ENCODE results near the gene FITM1. TPM values are rescaled to one million over a fixed set of nuclear protein-coding genes. Genes with fewer than 3 reads are reported as not detected.

The FITM1 gene
- total and polyA plus RNA-seq, 2 donors (not counting 3 experiments of a cell fraction or from before 2014, with no cell fraction given), result 0.54 TPM; not detected in 1

DNA sequence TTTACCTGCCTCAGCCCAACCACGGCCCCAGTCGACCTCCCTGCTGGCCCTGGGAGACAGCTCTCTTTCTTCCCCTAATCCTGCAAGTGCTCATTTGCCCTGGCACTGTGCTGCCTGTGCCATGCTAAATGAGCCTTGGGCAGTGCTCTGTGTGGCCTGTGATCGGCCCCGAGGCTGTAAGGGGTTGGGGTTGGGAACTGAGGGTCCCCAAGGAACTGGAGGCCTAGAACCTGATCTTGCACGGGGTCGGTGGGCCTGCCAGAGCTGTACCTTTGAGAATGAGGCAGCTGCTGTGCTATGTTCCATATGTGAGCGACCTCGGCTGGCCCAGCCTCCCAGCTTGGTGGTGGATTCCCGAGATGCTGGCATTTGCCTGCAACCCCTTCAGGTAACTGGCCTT, 19.6 kb downstream of the FITM1 start:
- Histone ChIP-seq H2AFZ (ENCODE audit: low read depth, low read length) (no peak overlapping the region), H3K27ac (ENCODE audit: insufficient read depth, low read depth, low read length) (no peak overlapping the region), H4K20me1 (replicated peaks; ENCODE audit: control insufficient read depth, extremely low read depth, insufficient read depth, low read length) (no peaks in the 10 kb centered on the region), H3K9me3 (replicated peaks; ENCODE audit: control insufficient read depth, insufficient read depth, low read length) (no peaks in the 10 kb centered on the region), H3K4me3 (replicated peaks in 1 of 3; ENCODE audit: insufficient read depth in 1 of 3, low read depth in 1 of 3, low read length in 3 of 3) (no peak overlapping the region), H3K36me3 (ENCODE audit: control insufficient read depth in 2 of 2, extremely low read depth in 1 of 2, insufficient read depth in 2 of 2, low read length in 2 of 2) (peaks cover 5 to 25% of the 10 kb centered on the region in 2 experiments), H3K27me3 (ENCODE audit: control insufficient read depth in 2 of 2, insufficient read depth in 2 of 2, low read length in 2 of 2) (no peaks in the 10 kb centered on the region), H3K9ac (replicated peaks; ENCODE audit: extremely low read depth, insufficient read depth, low read length) (no peak overlapping the region), H3K4me1 (ENCODE audit: control insufficient read depth, extremely low read depth, insufficient read depth, low read length) (peaks cover 16% of the 10 kb centered on the region), H3K9me1 (replicated peaks; ENCODE audit: control insufficient read depth, extremely low read depth, insufficient read depth, low read length) (no peaks in the 10 kb centered on the region), H3K79me2 (ENCODE audit: control insufficient read depth, insufficient read depth, low read length) (peaks cover 25% of the 10 kb centered on the region), H3K4me2 (ENCODE audit: insufficient read depth, low read length) (no peak overlapping the region)
- no peak for FAIRE-seq
- intact Hi-C loops (cut with micrococcal nuclease) (no loop called here), dilution Hi-C loops (cut with MboI; ENCODE audit: extremely low pct_ligation_motif_present, low sequenced_read_pairs) (no loop called here)
- CTCF ChIA-PET, result interaction anchor here (7.8 kb wide), 1 partner anchor 11 kb away, joined by 63 read pairs; the partner anchor contains the start of gene IRF9
- DNase-seq (ENCODE audit: low read depth, low spot score), result no peak
- no TSS peak for BruUV-seq (replicated peaks)
- TF ChIP-seq FOS (IDR thresholded peaks at IDR 0.05; ENCODE audit: borderline replicate concordance, insufficient read depth, low read length) (no peak), EZH2 (IDR thresholded peaks at IDR 0.05; ENCODE audit: borderline replicate concordance, low read depth, low read length, severe bottlenecking) (no peak), MYC (IDR thresholded peaks at IDR 0.05; ENCODE audit: low read depth, low read length) (no peak), POLR2A (IDR thresholded peaks at IDR 0.05; ENCODE audit: low read depth, low read length) (no peak), JUN (IDR thresholded peaks at IDR 0.05; ENCODE audit: borderline replicate concordance, insufficient read depth, insufficient read length, low read depth) (no peak), GATA2 (IDR thresholded peaks at IDR 0.05; ENCODE audit: insufficient read depth, insufficient read length, low read depth, low read length) (no peak), POLR2AphosphoS5 (IDR thresholded peaks at IDR 0.05; ENCODE audit: insufficient read depth, low read depth, low read length) (no peak)
- TF ChIP-seq, protein P1, sequence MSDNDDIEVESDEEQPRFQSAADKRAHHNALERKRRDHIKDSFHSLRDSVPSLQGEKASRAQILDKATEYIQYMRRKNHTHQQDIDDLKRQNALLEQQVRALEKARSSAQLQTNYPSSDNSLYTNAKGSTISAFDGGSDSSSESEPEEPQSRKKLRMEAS (IDR thresholded peaks at IDR 0.05; ENCODE audit: insufficient read depth, insufficient read length), result no peak
- TF ChIP-seq, protein P2, sequence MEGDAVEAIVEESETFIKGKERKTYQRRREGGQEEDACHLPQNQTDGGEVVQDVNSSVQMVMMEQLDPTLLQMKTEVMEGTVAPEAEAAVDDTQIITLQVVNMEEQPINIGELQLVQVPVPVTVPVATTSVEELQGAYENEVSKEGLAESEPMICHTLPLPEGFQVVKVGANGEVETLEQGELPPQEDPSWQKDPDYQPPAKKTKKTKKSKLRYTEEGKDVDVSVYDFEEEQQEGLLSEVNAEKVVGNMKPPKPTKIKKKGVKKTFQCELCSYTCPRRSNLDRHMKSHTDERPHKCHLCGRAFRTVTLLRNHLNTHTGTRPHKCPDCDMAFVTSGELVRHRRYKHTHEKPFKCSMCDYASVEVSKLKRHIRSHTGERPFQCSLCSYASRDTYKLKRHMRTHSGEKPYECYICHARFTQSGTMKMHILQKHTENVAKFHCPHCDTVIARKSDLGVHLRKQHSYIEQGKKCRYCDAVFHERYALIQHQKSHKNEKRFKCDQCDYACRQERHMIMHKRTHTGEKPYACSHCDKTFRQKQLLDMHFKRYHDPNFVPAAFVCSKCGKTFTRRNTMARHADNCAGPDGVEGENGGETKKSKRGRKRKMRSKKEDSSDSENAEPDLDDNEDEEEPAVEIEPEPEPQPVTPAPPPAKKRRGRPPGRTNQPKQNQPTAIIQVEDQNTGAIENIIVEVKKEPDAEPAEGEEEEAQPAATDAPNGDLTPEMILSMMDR (IDR thresholded peaks at IDR 0.05; ENCODE audit: extremely low read depth in 1 of 2, insufficient read depth in 1 of 2, low read depth in 1 of 2, low read length in 2 of 2), result no peak
- POLR2A ChIA-PET, result no interaction called here
